ENCODE measurements around the gene WASHC2A.
"Not testable (repeated sequence)": the region's sequence is repeated elsewhere in the genome, so short reads cannot be mapped to it uniquely, and the experiment has no call there.

Gene WASHC2A

GRCh38 chr10:50044941-50045664 is 22.7 kb upstream of the WASHC2A start:
- no peak overlapping the region for H3K4me3 ChIP-seq (ENCODE audit: low read length, poor library complexity, severe bottlenecking)

GRCh38 chr10:50046457-50046856 is 21.3 kb upstream of the WASHC2A start:
- H3K36me3 ChIP-seq (ENCODE audit: insufficient read depth, low read length); H3K9me2 ChIP-seq (replicated peaks; ENCODE audit: low read depth, low read length); H4K20me1 ChIP-seq (ENCODE audit: insufficient read depth, low read length, poor library complexity, severe bottlenecking); H3K27me3 ChIP-seq (ENCODE audit: insufficient read depth, low read length, poor library complexity, severe bottlenecking); H3F3A ChIP-seq (ENCODE audit: low read depth); H3K4me2 ChIP-seq (ENCODE audit: low read depth, low read length, poor library complexity, severe bottlenecking); H2AFZ ChIP-seq (ENCODE audit: low read length); H3K79me2 ChIP-seq (ENCODE audit: insufficient read depth, low read length); H3K4me3 ChIP-seq (ENCODE audit: low read length, poor library complexity, severe bottlenecking); H3K9me3 ChIP-seq (ENCODE audit: insufficient read depth, low read depth, low read length); H3K4me1 ChIP-seq (ENCODE audit: insufficient read depth, low read length, poor library complexity, severe bottlenecking); H3K9ac ChIP-seq (ENCODE audit: low read depth, low read length, poor library complexity, severe bottlenecking): not testable (repeated sequence)

More at GRCh38 chr10:50044941-50045664, 22.7 kb upstream of the WASHC2A start:
- Histone ChIP-seq H3K36me3 (ENCODE audit: insufficient read depth, low read length) (no peaks in the 10 kb centered on the region), H3K27me3 (ENCODE audit: insufficient read depth, low read length, poor library complexity, severe bottlenecking) (no peaks in the 10 kb centered on the region), H3K9me3 (ENCODE audit: insufficient read depth, low read depth, low read length) (no peaks in the 10 kb centered on the region), H3K9me2 (replicated peaks; ENCODE audit: low read depth, low read length) (no peaks in the 10 kb centered on the region), H4K20me1 (ENCODE audit: insufficient read depth, low read length, poor library complexity, severe bottlenecking) (no peaks in the 10 kb centered on the region), H3K9ac (ENCODE audit: low read depth, low read length, poor library complexity, severe bottlenecking) (no peak overlapping the region), H3K79me2 (ENCODE audit: insufficient read depth, low read length) (no peaks in the 10 kb centered on the region), H3K4me2 (ENCODE audit: low read depth, low read length, poor library complexity, severe bottlenecking) (no peak overlapping the region), H2AFZ (ENCODE audit: low read length) (no peak overlapping the region), H3F3A (ENCODE audit: low read depth) (no peaks in the 10 kb centered on the region), H3K4me1 (ENCODE audit: insufficient read depth, low read length, poor library complexity, severe bottlenecking) (no peaks in the 10 kb centered on the region)
- no peak for TF ChIP-seq EZH2phosphoT487 (IDR thresholded peaks at IDR 0.05; ENCODE audit: borderline replicate concordance)

- H3F3A ChIP-seq (ENCODE audit: low read depth); H3K9me2 ChIP-seq (replicated peaks; ENCODE audit: low read depth, low read length); H3K27me3 ChIP-seq (ENCODE audit: insufficient read depth, low read length, poor library complexity, severe bottlenecking); H3K9ac ChIP-seq (ENCODE audit: low read depth, low read length, poor library complexity, severe bottlenecking); H3K4me1 ChIP-seq (ENCODE audit: insufficient read depth, low read length, poor library complexity, severe bottlenecking); H3K4me2 ChIP-seq (ENCODE audit: low read depth, low read length, poor library complexity, severe bottlenecking); H2AFZ ChIP-seq (ENCODE audit: low read length); H3K9me3 ChIP-seq (ENCODE audit: insufficient read depth, low read depth, low read length); H4K20me1 ChIP-seq (ENCODE audit: insufficient read depth, low read length, poor library complexity, severe bottlenecking); H3K79me2 ChIP-seq (ENCODE audit: insufficient read depth, low read length); H3K4me3 ChIP-seq (ENCODE audit: low read length, poor library complexity, severe bottlenecking); H3K36me3 ChIP-seq (ENCODE audit: insufficient read depth, low read length): not testable (repeated sequence)
Observed at GRCh38 chr10:50047594-50047993, 20.2 kb upstream of the WASHC2A start.

- not testable (repeated sequence) for H3F3A ChIP-seq (ENCODE audit: low read depth); H3K27me3 ChIP-seq (ENCODE audit: insufficient read depth, low read length, poor library complexity, severe bottlenecking); H3K9me3 ChIP-seq (ENCODE audit: insufficient read depth, low read depth, low read length); H2AFZ ChIP-seq (ENCODE audit: low read length); H3K9me2 ChIP-seq (replicated peaks; ENCODE audit: low read depth, low read length); H3K4me1 ChIP-seq (ENCODE audit: insufficient read depth, low read length, poor library complexity, severe bottlenecking); H3K4me2 ChIP-seq (ENCODE audit: low read depth, low read length, poor library complexity, severe bottlenecking); H3K79me2 ChIP-seq (ENCODE audit: insufficient read depth, low read length); H3K4me3 ChIP-seq (ENCODE audit: low read length, poor library complexity, severe bottlenecking); H3K36me3 ChIP-seq (ENCODE audit: insufficient read depth, low read length); H3K9ac ChIP-seq (ENCODE audit: low read depth, low read length, poor library complexity, severe bottlenecking); H4K20me1 ChIP-seq (ENCODE audit: insufficient read depth, low read length, poor library complexity, severe bottlenecking)
Observed at GRCh38 chr10:50051995-50052660, 15.6 kb upstream of the WASHC2A start.

GRCh38 chr10:50052778-50053376 is 14.9 kb upstream of the WASHC2A start:
- not testable (repeated sequence) for H3K4me3 ChIP-seq (ENCODE audit: low read length, poor library complexity, severe bottlenecking); H3K9me3 ChIP-seq (ENCODE audit: insufficient read depth, low read depth, low read length); H2AFZ ChIP-seq (ENCODE audit: low read length); H3K4me2 ChIP-seq (ENCODE audit: low read depth, low read length, poor library complexity, severe bottlenecking); H3F3A ChIP-seq (ENCODE audit: low read depth); H3K79me2 ChIP-seq (ENCODE audit: insufficient read depth, low read length); H3K9ac ChIP-seq (ENCODE audit: low read depth, low read length, poor library complexity, severe bottlenecking); H4K20me1 ChIP-seq (ENCODE audit: insufficient read depth, low read length, poor library complexity, severe bottlenecking); H3K9me2 ChIP-seq (replicated peaks; ENCODE audit: low read depth, low read length); H3K4me1 ChIP-seq (ENCODE audit: insufficient read depth, low read length, poor library complexity, severe bottlenecking); H3K27me3 ChIP-seq (ENCODE audit: insufficient read depth, low read length, poor library complexity, severe bottlenecking); H3K36me3 ChIP-seq (ENCODE audit: insufficient read depth, low read length)

GRCh38 chr10:50055494-50056292 is 12.1 kb upstream of the WASHC2A start:
- not testable (repeated sequence) for H3K4me2 ChIP-seq (ENCODE audit: low read depth, low read length, poor library complexity, severe bottlenecking); H3K36me3 ChIP-seq (ENCODE audit: insufficient read depth, low read length); H3K4me3 ChIP-seq (ENCODE audit: low read length, poor library complexity, severe bottlenecking); H3K4me1 ChIP-seq (ENCODE audit: insufficient read depth, low read length, poor library complexity, severe bottlenecking); H3K9me2 ChIP-seq (replicated peaks; ENCODE audit: low read depth, low read length); H3K27me3 ChIP-seq (ENCODE audit: insufficient read depth, low read length, poor library complexity, severe bottlenecking); H2AFZ ChIP-seq (ENCODE audit: low read length); H3K9me3 ChIP-seq (ENCODE audit: insufficient read depth, low read depth, low read length); H4K20me1 ChIP-seq (ENCODE audit: insufficient read depth, low read length, poor library complexity, severe bottlenecking); H3F3A ChIP-seq (ENCODE audit: low read depth); H3K9ac ChIP-seq (ENCODE audit: low read depth, low read length, poor library complexity, severe bottlenecking); H3K79me2 ChIP-seq (ENCODE audit: insufficient read depth, low read length)

- H4K20me1 ChIP-seq (ENCODE audit: insufficient read depth, low read length, poor library complexity, severe bottlenecking); H3K9me3 ChIP-seq (ENCODE audit: insufficient read depth, low read depth, low read length); H3K79me2 ChIP-seq (ENCODE audit: insufficient read depth, low read length); H3K4me1 ChIP-seq (ENCODE audit: insufficient read depth, low read length, poor library complexity, severe bottlenecking); H3K9ac ChIP-seq (ENCODE audit: low read depth, low read length, poor library complexity, severe bottlenecking); H3F3A ChIP-seq (ENCODE audit: low read depth); H3K27me3 ChIP-seq (ENCODE audit: insufficient read depth, low read length, poor library complexity, severe bottlenecking); H3K36me3 ChIP-seq (ENCODE audit: insufficient read depth, low read length); H3K9me2 ChIP-seq (replicated peaks; ENCODE audit: low read depth, low read length); H3K4me3 ChIP-seq (ENCODE audit: low read length, poor library complexity, severe bottlenecking); H2AFZ ChIP-seq (ENCODE audit: low read length); H3K4me2 ChIP-seq (ENCODE audit: low read depth, low read length, poor library complexity, severe bottlenecking): not testable (repeated sequence)
Observed at GRCh38 chr10:50056654-50057053, 11.1 kb upstream of the WASHC2A start.
